Stomach (tissue), 9 donors: Measurements from ENCODE around the gene CLDN1. TPM values are rescaled to one million over a fixed set of nuclear protein-coding genes. Genes with fewer than 3 reads are reported as not detected.

Source experiments
- DNase-seq, 2 donors: peaks; one replicate each; pipeline versions ENCODE4 v3.0.0 to v3.0.0-alpha.2; 2013 to 2019
- H3K27ac ChIP-seq, 5 donors: fragments of 200-600 bp in 4 of 5; sonication (generic) in 4 of 5; one replicate each; pipeline ENCODE4 v1.5.1; 2013 to 2019; ENCODE audit warnings: mild to moderate bottlenecking in 1 of 5, moderate library complexity in 1 of 5
- H3K27me3 ChIP-seq, 3 donors: fragments of 200-600 bp; sonication (generic); one replicate each; pipeline ENCODE4 v1.5.1; 2017 to 2019; ENCODE audit warnings: mixed run types in 1 of 3
- H3K36me3 ChIP-seq, 4 donors: fragments of 200-600 bp; sonication (generic); 1 replicate in 3 of 4; 2 replicates in 1 of 4; pipeline ENCODE4 v1.5.1; 2016 to 2019
- H3K4me1 ChIP-seq, 4 donors: fragments of 200-600 bp; sonication (generic); one replicate each; pipeline ENCODE4 v1.5.1; 2016 to 2019
- H3K4me3 ChIP-seq, 4 donors: fragments of 200-600 bp; sonication (generic) in 3 of 4; one replicate each; pipeline ENCODE4 v1.5.1; 2016 to 2019; ENCODE audit warnings: mild to moderate bottlenecking in 1 of 4
- H3K9me3 ChIP-seq, 4 donors: fragments of 200-600 bp; sonication (generic); one replicate each; pipeline ENCODE4 v1.5.1; 2016 to 2019
- CTCF ChIP-seq, 7 experiments: fragments of 450-650 bp in 4 of 7; fragments of 200-600 bp in 3 of 7; sonication (generic) in 3 of 7; IDR thresholded peaks; one replicate each; pipeline ENCODE4 v1.5.1; 2016 to 2019; ENCODE audit warnings: antibody characterized with exemption in 7 of 7, control low read depth in 2 of 7, mild to moderate bottlenecking in 1 of 7
- EP300 ChIP-seq: sonication (generic); formaldehyde crosslinking; IDR thresholded peaks from one replicate; pipeline ENCODE4 v1.6.1; 2017; ENCODE audit warnings: antibody characterized with exemption
- POLR2A ChIP-seq, 4 donors: fragments of 450-650 bp; IDR thresholded peaks; one replicate each; pipeline ENCODE4 v1.6.1; 2016; ENCODE audit warnings: antibody characterized with exemption in 4 of 4, control low read depth in 2 of 4, mild to moderate bottlenecking in 1 of 4, moderate library complexity in 1 of 4
- POLR2AphosphoS5 ChIP-seq, 3 donors: sonication (generic); formaldehyde crosslinking; IDR thresholded peaks; one replicate each; pipeline ENCODE4 v1.6.1; 2016; ENCODE audit warnings: antibody characterized with exemption in 3 of 3
- WGBS, 5 donors: extraction: QIAGEN DNeasy Blood & Tissue Kit in 3 of 5; methylation state at CpG; one replicate each; pipeline versions ENCODE4 v1.1.5 to v1.1.7; 2013 to 2018; 5-methylcytosine and 5-hydroxymethylcytosine counted together
- intact Hi-C: fragments of 100-400 bp; cut with DNase I; formaldehyde crosslinking; loops from one replicate; pipeline ENCODE4 v1.15.1; 2023; ENCODE audit warnings: low total_unique reads
- polyA plus RNA-seq, 3 donors: library from polyadenylated mRNA; stranded (reverse); fragments of 200-250 nt; gene quantifications; one replicate each; pipeline ENCODE4 v1.2.3, GENCODE V29; 2013
- total RNA-seq, 5 donors: library from RNA; depleted of rRNA; stranded (reverse); fragments of >200 nt; gene quantifications; one replicate each; pipeline versions ENCODE4 v1.1.0 to v1.2.3, GENCODE V29; 2014 to 2016
- donor health status: healthy with polysubstance abuse.
- donor health status: Bipolar disorder and iron deficiency.
- donor health status: healthy.

Gene CLDN1
- total and polyA plus RNA-seq, 8 donors, result 0.62 to 15.6 (median 4.9) TPM; not detected in 3

- TF ChIP-seq CTCF (IDR thresholded peaks at IDR 0.05) (no peak), EP300 (no peak), POLR2A (IDR thresholded peaks at IDR 0.05) (no peak), POLR2AphosphoS5 (IDR thresholded peaks at IDR 0.05) (no peak)
- 81 to 88% (median 86%) methylated on average over 2 of the region's 2 CpGs for WGBS, 5 donors
Measured at GRCh38 chr3:190346541-190346940, 24.3 kb upstream of the CLDN1 start.

GRCh38 chr3:190345878-190346277 is 23.6 kb upstream of the CLDN1 start:
- no peak for DNase-seq
- intact Hi-C loops, result no loop called here
- no peaks in the 10 kb centered on the region for H3K27me3 ChIP-seq
- H3K9me3 ChIP-seq, result no peaks in the 10 kb centered on the region
- 47 to 78% (median 65%) methylated on average over 4 of the region's 4 CpGs for WGBS, 5 donors
- H3K36me3 ChIP-seq, result no peaks in the 10 kb centered on the region
- H3K27ac ChIP-seq, result peak overlapping the region in 3 of 5 donors; percentile 20 to 63 (median 54)
- peaks cover 5 to 19% (median 12%) of the 10 kb centered on the region in 4 donors for H3K4me1 ChIP-seq
- H3K4me3 ChIP-seq, result no peak overlapping the region
- TF ChIP-seq POLR2AphosphoS5 (IDR thresholded peaks at IDR 0.05) (no peak), EP300 (no peak), CTCF (IDR thresholded peaks at IDR 0.05) (no peak), POLR2A (IDR thresholded peaks at IDR 0.05) (no peak)

More at GRCh38 chr3:190346541-190346940, 24.3 kb upstream of the CLDN1 start:
- no peaks in the 10 kb centered on the region for H3K27me3 ChIP-seq
- no peaks in the 10 kb centered on the region for H3K9me3 ChIP-seq
- intact Hi-C loops, result no loop called here
- H3K4me1 ChIP-seq, result peaks cover 5 to 19% (median 12%) of the 10 kb centered on the region in 4 donors
- peak overlapping the region in 1 of 5 donors; percentile 63 for H3K27ac ChIP-seq
- H3K36me3 ChIP-seq, result no peaks in the 10 kb centered on the region
- no peak overlapping the region for H3K4me3 ChIP-seq
- no peak for DNase-seq

GRCh38 chr3:190345027-190345821 is 23.0 kb upstream of the CLDN1 start:
- WGBS, 5 donors, result 6 to 19% (median 12%) methylated on average over 4 of the region's 4 CpGs
- peak overlapping the region in 4 of 5 donors; percentile 20 to 63 (median 43) for H3K27ac ChIP-seq
- no peaks in the 10 kb centered on the region for H3K36me3 ChIP-seq
- no peak overlapping the region for H3K4me3 ChIP-seq
- H3K4me1 ChIP-seq, result peaks cover 5 to 19% (median 12%) of the 10 kb centered on the region in 4 donors
- intact Hi-C loops, result no loop called here
- peak in 1 of 3 donors; percentile 15 for TF ChIP-seq POLR2AphosphoS5 (IDR thresholded peaks at IDR 0.05)
- no peak for TF ChIP-seq CTCF (IDR thresholded peaks at IDR 0.05)
- peak in 1 of 2 donors; percentile 67 for DNase-seq
- H3K9me3 ChIP-seq, result no peaks in the 10 kb centered on the region
- no peaks in the 10 kb centered on the region for H3K27me3 ChIP-seq

- TF ChIP-seq EP300 (no peak), POLR2A (IDR thresholded peaks at IDR 0.05) (no peak), POLR2AphosphoS5 (IDR thresholded peaks at IDR 0.05) (no peak), CTCF (IDR thresholded peaks at IDR 0.05) (no peak)
- intact Hi-C loops, result no loop called here
- Histone ChIP-seq H3K27ac (no peak overlapping the region), H3K4me3 (no peak overlapping the region), H3K36me3 (no peaks in the 10 kb centered on the region), H3K4me1 (peaks cover 0 to 7% (median 6%) of the 10 kb centered on the region in 4 donors), H3K9me3 (no peaks in the 10 kb centered on the region), H3K27me3 (no peaks in the 10 kb centered on the region)
- no peak for DNase-seq
- WGBS, 5 donors, result 83 to 86% (median 85%) methylated on average over 2 of the region's 2 CpGs
Measured at GRCh38 chr3:190340071-190340470, 17.8 kb upstream of the CLDN1 start.
